ENCODE measurements around the gene ZNF883.

The ZNF883 gene

GRCh38 chr9:112969730-112970129 lies 42.3 kb downstream of the ZNF883 start:
- Histone ChIP-seq H3K4me1 (ENCODE audit: low read length) (no peaks in the 10 kb centered on the region), H3K27me3 (replicated peaks; ENCODE audit: insufficient read depth, low read length) (no peaks in the 10 kb centered on the region), H3K36me3 (replicated peaks; ENCODE audit: insufficient read depth, low read length) (no peaks in the 10 kb centered on the region), H2AFZ (ENCODE audit: low read length) (no peak overlapping the region), H4K20me1 (ENCODE audit: insufficient read depth, low read length) (no peaks in the 10 kb centered on the region), H3F3A (ENCODE audit: insufficient read depth, low read length) (no peaks in the 10 kb centered on the region), H3K79me2 (ENCODE audit: low read length) (no peaks in the 10 kb centered on the region), H3K9ac (ENCODE audit: low read length) (no peak overlapping the region), H3K4me3 (ENCODE audit: low read length) (no peak overlapping the region), H3K27ac (ENCODE audit: low read length) (no peak overlapping the region), H3K9me2 (replicated peaks; ENCODE audit: insufficient read depth, low read length) (no peaks in the 10 kb centered on the region; the same call in 1 of the 2 replicates), H3K9me3 (replicated peaks; ENCODE audit: insufficient read depth, low read length) (no peaks in the 10 kb centered on the region), H3K4me2 (ENCODE audit: low read depth, low read length) (no peak overlapping the region)
- TF ChIP-seq CTCF (IDR thresholded peaks at IDR 0.05; ENCODE audit: low read length) (no peak), EZH2 (optimal IDR thresholded peaks at IDR 0.05; ENCODE audit: low read depth, low read length) (no peak), EZH2phosphoT487 (IDR thresholded peaks at IDR 0.05; ENCODE audit: low read length) (no peak)
- no peak for DNase-seq

- no peaks in the 10 kb centered on the region for H3K79me2 ChIP-seq (ENCODE audit: low read length)
- no peaks in the 10 kb centered on the region for H3K27me3 ChIP-seq (replicated peaks; ENCODE audit: insufficient read depth, low read length)
- no peak overlapping the region for H3K4me2 ChIP-seq (ENCODE audit: low read depth, low read length)
- no peak overlapping the region for H3K9ac ChIP-seq (ENCODE audit: low read length)
- no peak for DNase-seq
- H2AFZ ChIP-seq (ENCODE audit: low read length): no peak overlapping the region
- TF ChIP-seq CTCF (IDR thresholded peaks at IDR 0.05; ENCODE audit: low read length) (no peak), EZH2 (optimal IDR thresholded peaks at IDR 0.05; ENCODE audit: low read depth, low read length) (no peak), EZH2phosphoT487 (IDR thresholded peaks at IDR 0.05; ENCODE audit: low read length) (no peak)
- no peaks in the 10 kb centered on the region for H3K4me1 ChIP-seq (ENCODE audit: low read length)
- H3K27ac ChIP-seq (ENCODE audit: low read length): no peak overlapping the region
- H3K4me3 ChIP-seq (ENCODE audit: low read length): no peak overlapping the region
- no peaks in the 10 kb centered on the region for H3K9me3 ChIP-seq (replicated peaks; ENCODE audit: insufficient read depth, low read length)
- H4K20me1 ChIP-seq (ENCODE audit: insufficient read depth, low read length): no peaks in the 10 kb centered on the region
- H3K9me2 ChIP-seq (replicated peaks; ENCODE audit: insufficient read depth, low read length): no peaks in the 10 kb centered on the region
- H3F3A ChIP-seq (ENCODE audit: insufficient read depth, low read length): no peaks in the 10 kb centered on the region
- no peaks in the 10 kb centered on the region for H3K36me3 ChIP-seq (replicated peaks; ENCODE audit: insufficient read depth, low read length)
Observed at GRCh38 chr9:112955550-112955949, 56.4 kb downstream of the ZNF883 start.

- Histone ChIP-seq H3K36me3 (replicated peaks; ENCODE audit: insufficient read depth, low read length) (no peaks in the 10 kb centered on the region), H3K4me1 (ENCODE audit: low read length) (no peaks in the 10 kb centered on the region), H3K4me3 (ENCODE audit: low read length) (no peak overlapping the region), H3K79me2 (ENCODE audit: low read length) (no peaks in the 10 kb centered on the region), H3K27ac (ENCODE audit: low read length) (no peak overlapping the region), H2AFZ (ENCODE audit: low read length) (no peak overlapping the region), H4K20me1 (ENCODE audit: insufficient read depth, low read length) (no peaks in the 10 kb centered on the region), H3K9ac (ENCODE audit: low read length) (no peak overlapping the region), H3K9me3 (replicated peaks; ENCODE audit: insufficient read depth, low read length) (no peaks in the 10 kb centered on the region), H3F3A (ENCODE audit: insufficient read depth, low read length) (no peaks in the 10 kb centered on the region), H3K9me2 (replicated peaks; ENCODE audit: insufficient read depth, low read length) (no peaks in the 10 kb centered on the region), H3K4me2 (ENCODE audit: low read depth, low read length) (no peak overlapping the region), H3K27me3 (replicated peaks; ENCODE audit: insufficient read depth, low read length) (no peaks in the 10 kb centered on the region)
- TF ChIP-seq CTCF (IDR thresholded peaks at IDR 0.05; ENCODE audit: low read length) (0 out of 2 replicates have a peak, but pooled peaks have one; percentile 4), EZH2 (optimal IDR thresholded peaks at IDR 0.05; ENCODE audit: low read depth, low read length) (no peak)
- no peak for DNase-seq
Observed at GRCh38 chr9:112945620-112946208, 66.3 kb downstream of the ZNF883 start.
